Activated naive CD4-positive, alpha-beta T cell treated with Interleukin-2 at 50 U/mL for 16 hours (primary cell): Measurements from ENCODE around the gene UBE3D.
"Not testable (repeated sequence)": the region's sequence is repeated elsewhere in the genome, so short reads cannot be mapped to it uniquely, and the experiment has no call there.

Experiments
- DNase-seq: peaks from one replicate; pipeline ENCODE4 v3.0.0-alpha.2; 2020

The UBE3D gene

DNA sequence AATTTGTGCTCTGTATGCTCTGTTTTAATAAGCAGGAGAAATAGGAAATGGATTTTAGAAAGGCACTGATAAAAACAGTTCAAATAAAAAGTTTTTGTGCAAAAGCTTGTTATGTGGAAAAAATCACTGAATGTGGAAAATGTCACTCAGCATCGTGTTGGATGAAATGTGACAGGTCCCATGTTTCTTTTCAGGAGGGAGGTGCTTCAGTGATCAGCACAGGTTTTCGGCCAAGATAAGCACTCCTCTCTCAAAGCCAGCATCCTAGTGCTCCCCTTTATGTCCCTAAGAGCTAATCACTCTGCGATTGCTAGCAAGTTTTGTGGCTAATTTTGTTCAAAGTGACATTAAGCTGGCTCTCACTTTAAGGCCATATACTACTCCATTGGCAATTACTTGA lies 12.0 kb downstream of the UBE3D start:
- DNase-seq: no peak

DNA sequence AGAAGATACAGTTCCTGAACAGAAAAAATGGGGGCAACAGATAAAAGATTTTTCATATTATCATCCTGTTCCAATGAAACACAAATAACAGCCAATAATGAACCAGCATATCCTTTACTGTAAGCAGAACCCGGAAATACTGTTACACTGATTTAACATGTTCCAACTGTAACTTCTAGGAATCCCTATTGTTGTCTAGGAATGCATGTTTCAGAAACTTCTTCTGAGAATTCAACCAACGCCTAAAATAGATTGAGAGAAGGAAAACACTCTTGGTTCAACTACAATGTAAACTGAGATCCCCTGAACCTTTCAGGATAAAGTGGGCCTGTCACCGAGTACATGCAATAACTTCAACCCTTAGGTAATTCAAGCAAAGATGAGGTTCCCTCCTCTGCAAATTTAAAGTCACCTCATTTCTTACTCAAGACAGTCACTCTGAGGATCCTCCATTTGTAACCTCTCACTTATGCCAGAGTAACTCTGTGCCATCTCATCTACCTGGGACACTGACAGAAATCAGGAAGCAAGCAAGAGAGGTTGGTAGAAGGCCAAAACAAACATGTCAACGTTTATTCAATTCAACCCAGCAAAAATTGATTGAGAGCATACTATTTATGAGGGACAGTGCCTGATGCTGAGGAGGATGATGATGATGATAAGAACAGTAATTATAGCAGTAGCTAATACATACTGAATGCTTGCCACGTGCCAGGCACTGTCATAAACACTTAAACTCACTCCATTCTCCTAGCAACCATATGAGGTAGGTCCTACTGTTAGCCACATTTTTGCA lies 14.1 kb downstream of the UBE3D start:
- DNase-seq: no peak

DNA sequence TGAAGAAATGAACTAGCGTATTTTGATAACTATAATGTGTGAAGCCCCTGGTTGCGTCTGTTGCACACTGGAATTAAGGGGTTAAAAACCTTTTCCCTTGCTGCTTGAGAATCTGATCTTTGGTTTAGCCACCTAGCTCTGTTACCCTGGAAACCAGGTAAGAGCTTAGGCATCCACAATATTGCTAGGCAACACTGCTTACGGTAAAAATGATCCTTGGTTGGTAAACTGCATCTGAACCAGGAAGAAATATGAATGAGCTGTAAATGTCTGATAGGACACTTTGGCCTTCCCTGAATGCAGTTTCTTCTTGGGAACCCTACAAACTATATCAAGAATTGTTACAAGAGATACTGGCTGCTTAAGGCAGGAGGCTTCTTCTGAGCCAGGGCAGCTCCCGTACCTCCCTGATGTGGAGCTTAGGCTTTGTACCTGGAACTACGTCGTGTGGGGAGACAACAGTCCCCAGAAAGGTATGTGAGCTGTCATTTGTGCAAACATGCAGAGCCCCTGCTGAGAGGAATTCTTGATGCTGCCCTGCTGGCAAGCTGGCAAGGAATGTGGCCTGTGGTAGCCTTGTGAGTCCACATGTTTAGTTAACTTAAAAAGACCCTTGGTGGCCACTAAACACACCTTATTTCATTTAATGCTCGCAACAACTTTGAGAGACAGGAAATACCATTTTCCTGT lies 18.4 kb downstream of the UBE3D start:
- DNase-seq: no peak

DNA sequence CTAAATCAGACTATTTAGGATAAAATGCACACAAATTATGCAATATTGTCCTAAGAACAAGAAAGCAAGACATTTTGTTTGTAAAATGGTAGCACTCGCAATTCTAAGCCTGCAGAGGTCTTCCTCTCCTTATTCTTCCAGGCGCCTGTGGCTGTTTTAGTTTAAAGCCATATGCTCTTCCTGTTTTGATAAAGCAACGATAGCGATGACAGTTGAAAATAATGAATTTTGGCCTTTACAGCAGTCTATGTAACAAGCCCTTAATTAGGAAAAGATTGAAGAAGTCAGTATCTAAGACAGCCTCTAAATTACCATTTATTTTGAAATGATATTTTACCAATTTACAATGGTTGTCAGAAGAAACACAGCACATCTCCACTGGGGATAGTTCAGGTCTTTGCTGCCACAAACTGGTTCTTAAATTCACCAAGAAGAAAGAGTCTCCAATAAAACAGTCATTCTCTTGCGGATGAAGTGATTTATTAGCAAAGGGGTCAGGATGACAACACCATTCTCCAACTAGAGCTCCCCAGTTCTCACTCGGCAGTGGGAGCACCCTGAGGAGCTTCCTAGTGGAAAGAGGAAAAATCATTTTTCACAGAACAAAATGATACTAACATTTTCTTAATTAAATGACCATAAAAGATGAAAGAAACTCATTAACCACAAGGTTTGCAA lies 21.4 kb downstream of the UBE3D start:
- DNase-seq: no peak

DNA sequence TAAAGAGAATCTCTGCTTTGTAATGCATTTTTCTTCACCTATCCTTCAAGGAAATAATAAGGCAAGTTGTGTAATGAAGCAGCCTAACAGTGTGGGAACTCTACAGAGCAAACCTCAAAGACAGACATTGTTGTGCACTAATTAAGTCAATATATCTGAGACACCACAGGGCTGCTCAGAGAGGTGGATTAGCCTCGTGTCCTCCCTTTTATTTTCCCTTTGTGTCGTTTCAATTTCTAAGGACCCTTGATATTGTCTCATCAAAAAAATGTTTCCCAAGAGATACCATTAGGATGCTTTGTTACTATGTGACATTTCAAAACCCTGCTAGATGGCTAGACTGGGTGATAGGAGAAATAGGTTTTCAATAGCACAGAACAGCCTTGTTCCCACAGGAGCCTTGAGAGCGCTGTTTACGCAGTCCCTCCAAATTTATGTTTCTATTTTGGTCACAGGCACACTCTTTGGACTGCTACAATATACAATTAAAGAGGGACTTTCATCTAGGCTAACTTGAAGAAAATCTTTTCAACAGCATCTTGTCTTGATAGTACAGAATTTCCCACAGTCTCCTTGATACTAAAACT lies 23.1 kb downstream of the UBE3D start:
- no peak for DNase-seq

DNA sequence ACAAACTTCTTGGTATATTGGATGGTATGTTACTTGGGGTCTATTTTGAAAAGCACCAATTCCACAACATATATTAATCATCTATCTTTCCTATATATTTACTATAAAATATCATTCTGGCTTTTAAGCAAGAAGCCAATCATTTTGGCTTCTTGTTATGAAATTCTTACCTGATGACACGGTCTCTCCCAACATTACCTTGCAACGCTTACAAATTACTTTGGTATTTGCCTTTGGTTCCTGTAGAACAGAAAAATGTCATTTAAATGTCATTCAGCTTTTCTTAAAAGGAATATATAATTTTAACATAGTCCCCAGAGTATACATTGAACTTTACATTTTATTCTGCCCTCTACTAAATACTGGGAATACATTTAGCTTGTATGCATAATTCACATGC lies 27.4 kb downstream of the UBE3D start:
- no peak for DNase-seq

DNA sequence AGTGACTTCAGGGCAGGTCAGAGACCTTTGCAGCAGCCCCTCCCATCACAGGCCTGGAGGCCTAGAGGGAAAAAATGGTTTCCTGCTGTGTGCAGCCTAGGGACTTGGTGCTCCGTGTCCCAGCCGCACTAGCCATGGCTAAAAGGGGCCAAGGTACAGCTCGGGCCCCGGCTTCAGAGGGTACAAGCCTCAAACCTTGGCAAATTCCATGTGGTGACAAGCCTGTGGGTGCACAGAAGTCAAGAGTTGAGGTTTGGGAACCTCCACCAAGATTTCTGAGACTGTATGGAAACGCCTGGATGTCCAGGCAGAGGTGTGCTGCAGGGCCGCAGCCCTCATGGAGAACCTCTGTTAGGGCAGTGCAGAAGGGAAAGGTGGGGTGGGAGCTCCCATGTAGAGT lies 34.0 kb downstream of the UBE3D start:
- no peak for DNase-seq

DNA sequence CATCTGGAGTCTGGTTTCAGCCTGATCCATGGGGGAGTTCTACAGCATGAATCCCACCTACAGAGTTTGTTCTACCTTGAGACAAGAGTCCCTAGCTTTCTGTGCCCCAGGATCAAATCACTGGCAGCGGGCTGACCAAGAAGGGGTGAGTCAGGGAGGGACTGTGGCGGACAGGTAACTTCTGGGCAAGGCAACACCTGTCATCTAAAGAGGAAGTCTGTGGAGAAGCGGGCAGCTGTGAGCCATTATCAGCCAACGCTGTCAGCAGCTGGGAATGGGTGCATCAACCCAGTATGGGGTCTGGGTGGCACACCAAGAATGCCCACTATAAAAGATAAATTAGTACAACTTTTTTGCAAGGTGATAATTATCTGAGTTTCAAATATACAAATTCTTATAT lies 45.9 kb downstream of the UBE3D start:
- no peak for DNase-seq

DNA sequence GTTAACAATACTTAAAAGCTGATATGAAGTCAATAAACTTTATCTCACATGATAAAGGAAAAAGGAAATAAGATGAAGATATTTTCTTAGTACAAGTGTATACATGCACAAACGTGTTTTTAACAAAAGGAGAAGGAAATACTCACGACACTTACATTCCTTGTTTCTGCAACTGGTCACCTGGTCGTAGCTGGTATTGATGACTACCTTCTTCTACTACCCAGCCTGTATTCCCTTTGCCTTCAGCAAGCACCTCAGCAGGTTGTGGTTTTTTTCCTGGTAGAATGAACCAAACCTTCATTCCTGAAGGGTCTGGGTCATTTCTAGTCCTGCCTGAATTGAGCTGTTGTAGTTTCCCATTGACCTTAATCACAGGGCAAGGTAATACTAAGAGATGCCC lies 54.5 kb downstream of the UBE3D start:
- DNase-seq: not testable (repeated sequence)

DNA sequence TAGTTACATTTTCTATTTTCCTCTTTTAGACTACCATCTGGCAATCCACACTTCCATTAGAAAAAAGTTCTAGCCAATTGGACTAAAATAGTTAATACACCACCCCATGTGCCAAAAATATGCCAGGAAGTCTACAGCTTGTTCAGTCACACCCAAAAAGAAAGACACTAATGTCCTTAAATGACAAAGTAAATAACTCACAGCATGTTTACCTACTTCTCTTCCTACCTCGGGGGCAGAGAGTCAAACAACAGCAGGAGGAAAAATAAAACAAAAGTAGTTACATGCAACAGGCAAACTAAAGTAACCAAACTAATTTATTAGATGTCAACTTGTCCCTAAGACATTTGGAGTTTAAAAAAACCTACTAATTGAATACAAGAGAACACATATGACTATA lies 57.0 kb downstream of the UBE3D start:
- DNase-seq: no peak

DNA sequence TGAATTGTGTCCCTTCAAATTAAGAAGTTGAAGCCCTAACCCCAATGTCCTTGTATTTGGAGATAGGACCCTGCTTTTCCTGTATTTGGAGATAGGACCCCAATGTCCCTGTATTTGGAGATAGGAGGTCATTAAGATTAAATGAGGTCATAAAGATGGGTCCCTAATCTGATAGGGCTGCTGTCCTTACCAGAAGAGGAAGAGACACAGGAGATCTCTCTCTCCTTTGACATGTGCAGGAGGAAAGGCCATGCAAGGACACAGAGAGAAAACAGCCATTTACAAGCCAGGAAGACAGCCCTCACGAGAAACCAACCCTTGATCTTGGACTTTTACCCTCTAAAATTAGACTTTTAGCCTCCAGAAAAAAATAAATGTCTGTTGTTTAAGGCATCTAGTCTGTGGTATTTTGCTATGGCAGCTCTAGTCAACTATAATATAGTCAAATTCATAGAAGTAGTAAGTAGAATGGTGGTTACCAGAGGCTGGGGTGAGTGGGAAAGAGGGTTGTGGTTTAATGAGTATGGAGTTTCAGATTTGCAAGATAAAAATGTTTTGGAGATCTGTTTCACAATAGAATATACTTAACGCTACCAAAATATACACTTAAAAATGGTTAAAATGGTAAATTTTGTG lies 59.3 kb downstream of the UBE3D start:
- no peak for DNase-seq

DNA sequence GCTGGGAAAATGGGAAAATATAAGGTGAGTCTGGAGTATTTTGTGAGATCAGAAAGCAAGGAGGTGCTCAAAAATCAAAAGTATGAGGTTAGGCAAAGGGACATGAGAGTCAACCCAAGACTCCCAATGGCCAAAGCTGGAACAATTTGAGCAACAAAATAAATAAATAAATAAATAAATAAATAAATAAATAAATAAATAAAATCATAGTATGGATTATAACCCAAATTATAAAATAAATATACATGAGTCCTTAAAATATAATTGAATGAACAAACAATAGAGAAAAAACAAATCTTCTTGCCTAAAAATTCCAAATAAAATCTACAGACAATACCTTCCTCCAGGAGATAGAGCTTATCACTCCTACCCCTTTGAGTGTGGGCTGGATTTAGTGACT lies 69.5 kb downstream of the UBE3D start:
- DNase-seq: no peak

DNA sequence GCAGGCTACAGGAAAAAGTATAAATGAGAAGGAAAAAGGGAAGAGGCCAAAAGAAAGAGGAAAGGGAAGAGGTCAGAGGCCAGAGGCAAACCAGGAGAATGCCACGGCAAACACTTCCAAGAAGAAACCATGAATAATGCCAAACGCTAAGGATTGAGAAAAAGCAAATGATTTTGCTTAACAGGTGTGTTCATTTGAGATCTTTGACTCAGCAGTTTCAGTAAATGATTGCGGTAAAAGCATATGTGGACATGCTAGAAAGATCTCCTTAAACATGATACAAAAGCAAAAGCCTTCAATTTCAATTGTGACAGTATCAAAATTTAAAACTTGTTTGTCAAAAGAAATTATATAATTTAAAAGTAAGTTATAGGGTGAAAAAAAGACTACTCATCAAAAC lies 70.6 kb downstream of the UBE3D start:
- DNase-seq: no peak

DNA sequence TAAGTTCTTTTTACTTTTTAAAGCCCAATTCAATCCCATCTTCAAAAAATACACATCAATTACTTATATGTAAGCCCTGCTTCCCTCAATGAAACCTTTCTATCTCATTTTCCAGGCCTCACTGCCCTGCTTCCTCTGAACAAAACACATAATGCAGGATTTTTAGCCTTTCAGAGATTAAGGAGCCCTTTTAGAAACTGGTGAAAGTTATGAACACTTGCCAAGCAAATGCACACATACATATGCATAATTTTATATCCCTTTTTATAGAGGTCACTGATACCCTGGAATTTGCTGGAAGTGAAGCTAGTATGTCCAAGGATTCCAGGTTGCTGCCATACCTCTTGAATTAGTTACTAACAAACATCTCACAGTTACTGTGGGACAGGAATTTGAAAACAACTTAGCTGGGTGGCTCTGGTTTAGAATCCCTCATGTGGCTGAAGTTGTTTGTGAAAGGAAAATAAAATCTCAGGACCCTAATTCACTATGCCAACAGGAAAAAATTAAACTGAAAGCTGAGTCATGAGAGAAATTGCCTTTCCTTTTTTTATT lies 75.8 kb downstream of the UBE3D start:
- DNase-seq: no peak

DNA sequence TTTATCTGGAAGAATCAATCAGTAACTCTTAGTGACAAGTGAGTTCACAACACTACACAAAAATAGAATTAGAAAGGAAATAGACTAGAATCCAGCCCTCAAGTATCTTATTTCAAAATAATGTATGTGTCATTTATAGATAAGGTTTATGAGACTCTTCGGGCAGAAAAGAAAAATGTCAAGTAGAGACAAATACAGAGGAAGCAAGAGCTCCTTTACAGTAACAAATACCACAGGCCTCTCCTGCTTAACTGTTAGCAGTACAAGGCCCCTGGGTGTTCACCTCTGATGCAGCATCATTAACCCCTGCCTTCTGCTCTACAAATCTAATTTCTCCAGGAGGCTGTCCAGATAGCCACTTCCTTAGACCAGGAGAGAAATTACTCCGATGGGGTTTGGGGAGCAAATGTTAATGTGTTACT lies 76.7 kb downstream of the UBE3D start:
- no peak for DNase-seq

DNA sequence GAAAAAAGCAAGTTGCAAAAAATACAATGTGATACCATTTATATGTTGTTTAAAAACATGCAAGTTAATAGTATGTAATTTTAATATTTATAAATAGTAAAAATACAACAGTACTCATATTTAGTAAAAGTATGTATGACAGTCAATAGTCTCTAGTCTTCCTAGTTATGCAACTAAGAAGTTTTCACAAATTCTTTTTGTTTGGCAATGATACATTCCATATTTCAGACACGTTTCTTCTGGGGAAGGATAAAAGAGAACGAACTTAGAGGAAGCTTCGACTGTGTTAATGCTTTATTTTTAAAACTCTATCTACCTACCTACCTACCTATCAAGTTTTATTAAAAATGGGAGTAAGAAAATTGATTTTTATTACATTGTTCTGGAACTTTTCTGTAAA lies 77.7 kb downstream of the UBE3D start:
- no peak for DNase-seq

DNA sequence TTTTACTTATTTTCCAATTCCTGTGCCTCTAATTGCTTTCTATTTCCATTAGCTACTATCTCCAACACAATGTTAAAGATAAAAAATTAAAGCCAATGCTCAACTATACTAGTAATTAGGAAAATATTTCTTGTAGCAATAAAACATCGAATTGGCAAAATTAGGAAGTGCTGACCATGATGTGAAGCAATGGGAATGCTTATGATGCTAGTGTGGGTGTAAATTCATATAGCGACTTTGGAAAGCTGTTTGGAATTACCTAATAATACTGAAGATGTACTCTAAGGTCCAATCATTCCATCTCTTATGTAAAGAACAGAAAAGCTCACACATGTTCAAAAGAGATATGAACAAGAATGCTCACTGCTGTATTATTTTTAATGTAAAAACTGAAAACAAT lies 78.2 kb downstream of the UBE3D start:
- no peak for DNase-seq

DNA sequence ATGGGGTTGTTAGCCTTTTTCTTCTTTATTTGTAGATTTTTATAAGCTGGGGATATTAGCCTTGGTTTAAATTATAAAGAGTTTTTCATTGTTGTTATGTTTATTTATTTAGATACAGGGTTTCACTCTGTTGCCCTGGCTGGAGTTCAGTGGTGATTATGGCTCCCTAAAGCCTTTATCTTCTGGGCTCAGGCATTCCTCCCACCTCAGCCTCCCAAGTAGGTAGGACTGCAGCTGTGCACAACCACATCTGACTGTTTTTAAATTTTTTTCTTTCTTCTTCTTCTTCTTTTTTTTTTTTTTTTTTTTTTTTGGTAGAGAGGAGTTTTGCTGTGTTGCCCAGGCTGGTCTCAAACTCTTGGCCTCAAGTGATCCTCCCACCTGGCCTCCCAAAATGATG lies 80.9 kb downstream of the UBE3D start:
- no peak for DNase-seq

DNA sequence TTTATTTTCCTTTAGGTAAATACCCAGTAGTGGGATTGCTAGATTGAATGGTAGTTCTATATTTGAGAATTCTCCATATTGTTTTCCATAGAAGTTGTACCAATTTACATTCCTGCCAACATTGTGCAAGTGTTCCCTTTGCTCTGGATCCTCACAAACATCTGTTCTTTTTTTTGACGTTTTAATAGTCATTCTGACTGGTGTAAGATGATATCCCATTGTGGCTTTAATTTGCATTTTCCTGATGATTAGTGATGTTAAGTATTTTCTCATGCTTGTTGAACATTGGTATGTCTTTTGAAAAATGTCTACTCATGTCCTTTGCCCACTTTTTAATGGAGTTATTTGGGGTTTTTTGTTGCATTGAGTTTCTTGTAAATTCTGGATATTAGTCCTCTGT lies 85.6 kb downstream of the UBE3D start:
- DNase-seq: no peak

DNA sequence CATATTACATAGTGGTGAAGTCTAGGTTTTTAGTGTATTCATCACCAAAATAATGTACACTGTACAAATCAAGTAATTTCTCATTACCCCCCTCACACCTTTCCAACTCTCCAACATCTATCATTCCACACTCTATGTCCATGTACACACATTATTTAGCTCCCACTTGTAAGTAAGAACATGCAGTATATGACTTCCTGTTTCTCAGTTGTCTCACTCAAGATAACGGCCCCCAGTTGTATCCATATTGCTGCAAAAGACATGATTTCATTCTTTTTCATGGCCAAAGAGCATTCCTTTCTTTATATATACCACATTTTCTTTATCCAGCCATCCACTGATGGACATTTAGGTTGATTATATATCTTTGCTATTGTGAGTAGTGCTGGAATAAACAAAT lies 86.0 kb downstream of the UBE3D start:
- DNase-seq: no peak

DNA sequence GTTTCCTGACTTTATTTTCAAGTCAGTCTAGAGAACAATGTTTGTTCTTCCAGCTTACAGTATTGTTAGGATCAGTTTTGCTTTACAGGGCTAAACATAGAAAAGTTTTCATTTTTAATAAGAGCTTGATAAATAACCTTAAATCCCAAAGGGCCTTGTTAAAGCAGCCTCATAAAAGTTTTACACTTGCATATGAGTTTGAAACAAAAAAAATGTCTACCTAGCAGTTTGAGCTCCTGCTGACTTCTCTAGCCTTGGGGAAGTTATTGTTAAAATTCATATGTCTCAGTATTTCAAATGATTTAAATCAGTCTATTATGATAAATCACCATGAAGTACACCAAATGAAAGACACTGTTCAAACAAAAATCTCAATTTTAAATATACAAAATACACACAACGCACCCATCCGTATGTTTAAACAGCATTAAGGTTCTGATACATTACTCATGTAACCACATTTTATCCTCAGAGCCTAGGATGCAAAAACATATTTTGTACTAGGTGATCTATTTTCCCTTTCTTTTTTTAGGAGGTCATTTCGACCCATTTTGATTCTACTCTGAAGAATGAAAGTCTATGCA lies 87.2 kb downstream of the UBE3D start:
- DNase-seq: no peak

DNA sequence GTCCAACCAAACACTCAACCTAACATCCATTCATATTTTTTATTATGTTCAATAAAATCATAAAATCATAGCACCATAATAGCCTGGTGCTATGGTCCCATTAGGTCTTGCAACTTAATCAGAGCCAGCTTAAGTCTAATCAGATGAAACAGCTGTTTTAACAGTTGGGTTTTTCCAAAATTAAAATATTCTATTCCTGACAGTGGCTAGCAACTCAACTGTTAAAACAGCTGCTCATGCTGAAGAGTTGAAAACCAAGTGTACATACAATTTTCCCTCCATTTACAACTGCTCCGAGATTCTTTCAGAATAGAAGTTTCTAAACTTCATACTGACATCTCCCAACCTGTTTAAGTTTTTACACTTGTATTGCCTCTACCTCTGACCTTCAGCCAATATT lies 89.5 kb downstream of the UBE3D start:
- no peak for DNase-seq
